ENCODE data around the gene COL19A1.

- TF ChIP-seq CTCF (IDR thresholded peaks at IDR 0.05) (no peak), POLR2AphosphoS5 (IDR thresholded peaks at IDR 0.05) (no peak)
Observed at GRCh38 chr6:69900869-69901268, 34.5 kb downstream of the COL19A1 start.

Measured in breast epithelium (tissue), 3 donors.